Measurements from ENCODE around the gene MYH10.

DNA sequence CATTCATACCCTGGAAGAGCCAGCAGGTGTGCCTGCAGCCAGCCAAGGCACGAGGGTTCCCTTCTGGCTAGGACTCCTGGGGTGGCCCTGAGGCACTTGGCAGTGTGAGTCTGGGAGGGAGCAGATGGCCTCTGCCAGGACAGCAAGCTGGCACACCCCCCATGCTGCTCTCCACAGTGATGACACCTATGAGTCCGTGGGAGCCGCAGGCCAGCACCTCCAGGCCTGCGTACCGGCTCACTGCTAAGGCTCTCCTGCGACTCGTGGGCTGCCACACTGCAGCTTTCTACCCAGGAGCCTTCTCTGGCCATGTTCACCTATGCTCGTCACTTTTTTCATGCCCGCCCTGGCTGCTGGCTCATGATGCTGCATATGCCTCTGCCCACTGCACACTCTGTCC is 126.7 kb downstream of the MYH10 start:
- TF ChIP-seq CTCF (IDR thresholded peaks at IDR 0.05; ENCODE audit: low read depth, low read length, missing input control) (no peak), EGR1 (IDR thresholded peaks at IDR 0.05; ENCODE audit: low read depth in 2 of 2) (no peak)

Data from liver (tissue), 3 donors.